Measurements from ENCODE around the gene UBXN11.

DNA sequence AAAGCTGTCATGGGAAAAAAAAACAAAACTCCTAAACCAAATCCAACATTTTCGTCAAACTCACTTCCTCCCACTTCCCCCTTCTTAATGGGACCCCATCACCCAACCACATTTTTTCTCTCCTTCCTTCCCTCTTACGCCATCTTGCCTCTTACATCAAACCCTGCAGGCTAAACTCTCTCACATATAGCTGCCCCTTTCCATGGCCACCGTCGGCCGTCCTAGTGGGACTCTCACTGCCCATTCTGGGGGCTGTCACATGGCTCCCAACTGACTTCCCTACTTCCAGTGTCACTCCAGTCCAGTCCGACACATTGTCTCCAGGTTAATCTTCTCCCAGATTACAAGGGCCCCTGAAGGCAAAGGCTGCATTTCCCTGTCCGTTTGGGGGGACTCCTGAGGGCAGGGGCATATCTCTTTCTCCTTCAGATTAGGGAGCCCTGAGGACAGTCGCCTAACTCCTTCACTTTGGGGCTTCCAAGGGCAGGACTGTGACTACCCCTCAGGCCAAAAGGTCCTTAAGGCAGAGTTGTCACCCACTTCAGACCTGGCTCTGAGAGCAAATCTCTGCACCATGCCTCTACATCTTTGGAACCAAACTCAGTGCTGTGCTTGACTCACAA lies 658 bp downstream of the UBXN11 start:
- TF ChIP-seq, protein P1, sequence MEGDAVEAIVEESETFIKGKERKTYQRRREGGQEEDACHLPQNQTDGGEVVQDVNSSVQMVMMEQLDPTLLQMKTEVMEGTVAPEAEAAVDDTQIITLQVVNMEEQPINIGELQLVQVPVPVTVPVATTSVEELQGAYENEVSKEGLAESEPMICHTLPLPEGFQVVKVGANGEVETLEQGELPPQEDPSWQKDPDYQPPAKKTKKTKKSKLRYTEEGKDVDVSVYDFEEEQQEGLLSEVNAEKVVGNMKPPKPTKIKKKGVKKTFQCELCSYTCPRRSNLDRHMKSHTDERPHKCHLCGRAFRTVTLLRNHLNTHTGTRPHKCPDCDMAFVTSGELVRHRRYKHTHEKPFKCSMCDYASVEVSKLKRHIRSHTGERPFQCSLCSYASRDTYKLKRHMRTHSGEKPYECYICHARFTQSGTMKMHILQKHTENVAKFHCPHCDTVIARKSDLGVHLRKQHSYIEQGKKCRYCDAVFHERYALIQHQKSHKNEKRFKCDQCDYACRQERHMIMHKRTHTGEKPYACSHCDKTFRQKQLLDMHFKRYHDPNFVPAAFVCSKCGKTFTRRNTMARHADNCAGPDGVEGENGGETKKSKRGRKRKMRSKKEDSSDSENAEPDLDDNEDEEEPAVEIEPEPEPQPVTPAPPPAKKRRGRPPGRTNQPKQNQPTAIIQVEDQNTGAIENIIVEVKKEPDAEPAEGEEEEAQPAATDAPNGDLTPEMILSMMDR (IDR thresholded peaks at IDR 0.05; ENCODE audit: poor library complexity, severe bottlenecking): no peak
- TF ChIP-seq POLR2AphosphoS5 (IDR thresholded peaks at IDR 0.05): no peak

All from neural cell (in vitro differentiated cells).